Stomach smooth muscle (tissue), 2 donors: Measurements from ENCODE around the gene KRTAP10-11.
"Not testable (repeated sequence)": the region's sequence is repeated elsewhere in the genome, so short reads cannot be mapped to it uniquely, and the experiment has no call there.

ENCODE experiments used
- H3K27ac ChIP-seq: one replicate; pipeline ENCODE4 v1.7.0; 2013; ENCODE audit warnings: mild to moderate bottlenecking, low read length, inconsistent platforms
- H3K27me3 ChIP-seq, 2 donors: one replicate each; pipeline ENCODE4 v1.7.0; 2013; ENCODE audit warnings: low read length in 2 of 2; ENCODE audit not compliant: insufficient read depth in 2 of 2, control insufficient read depth in 1 of 2
- H3K36me3 ChIP-seq, 2 donors: one replicate each; pipeline ENCODE4 v1.7.0; 2013; ENCODE audit warnings: low read length in 2 of 2; ENCODE audit not compliant: control insufficient read depth in 2 of 2, insufficient read depth in 2 of 2
- H3K4me1 ChIP-seq: one replicate; pipeline ENCODE4 v1.7.0; 2013; ENCODE audit warnings: low read length; ENCODE audit not compliant: control insufficient read depth, insufficient read depth
- H3K4me3 ChIP-seq, 2 donors: one replicate each; pipeline ENCODE4 v1.7.0; 2013; ENCODE audit warnings: low read length in 2 of 2
- H3K9ac ChIP-seq, 2 donors: one replicate each; pipeline ENCODE4 v1.7.0; 2013; ENCODE audit warnings: low read length in 2 of 2, mild to moderate bottlenecking in 1 of 2
- H3K9me3 ChIP-seq, 2 donors: one replicate each; pipeline ENCODE4 v1.7.0; 2013; ENCODE audit warnings: low read length in 2 of 2; ENCODE audit not compliant: control insufficient read depth in 2 of 2
- donor health status: healthy.
- donor health status: Pancreatic carcinoma.

KRTAP10-11 gene

GRCh38 chr21:44615911-44616590 lies 30.2 kb upstream of the KRTAP10-11 start:
- Histone ChIP-seq H3K4me3 (no peak overlapping the region), H3K4me1 (no peaks in the 10 kb centered on the region), H3K27me3 (peaks cover 2 to 8% of the 10 kb centered on the region in 2 donors), H3K9ac (no peak overlapping the region), H3K36me3 (no peaks in the 10 kb centered on the region), H3K9me3 (peaks cover 2 to 14% of the 10 kb centered on the region in 2 donors), H3K27ac (no peak overlapping the region)

GRCh38 chr21:44616591-44616926 lies 29.7 kb upstream of the KRTAP10-11 start:
- Histone ChIP-seq H3K9ac (no peak overlapping the region), H3K9me3 (peaks cover 2 to 12% of the 10 kb centered on the region in 2 donors), H3K4me3 (no peak overlapping the region), H3K27ac (no peak overlapping the region), H3K27me3 (peaks cover 2 to 8% of the 10 kb centered on the region in 2 donors), H3K36me3 (no peaks in the 10 kb centered on the region), H3K4me1 (no peaks in the 10 kb centered on the region)

DNA sequence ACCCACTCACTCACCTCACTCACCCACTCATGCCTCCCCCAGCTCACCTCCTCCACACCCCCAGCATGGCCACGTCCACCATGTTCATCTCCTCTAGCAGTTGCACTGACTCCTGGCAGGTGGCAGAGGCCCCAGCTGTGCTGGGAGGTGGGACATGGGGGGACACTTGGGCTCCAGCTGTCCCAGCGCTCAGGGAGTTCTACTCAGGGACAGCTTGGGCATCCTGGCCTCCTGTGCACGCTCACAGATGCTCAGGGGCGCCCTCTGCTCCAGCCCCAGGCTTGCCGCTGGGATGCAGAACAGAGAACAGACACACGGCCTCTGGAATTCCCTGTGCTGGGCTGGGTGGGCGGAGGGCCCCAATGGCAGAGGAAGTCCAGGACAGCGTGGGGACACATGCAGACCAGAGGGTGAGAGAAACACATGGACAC lies 29.1 kb upstream of the KRTAP10-11 start:
- Histone ChIP-seq H3K4me1 (no peaks in the 10 kb centered on the region), H3K27ac (no peak overlapping the region), H3K9ac (no peak overlapping the region), H3K4me3 (no peak overlapping the region), H3K9me3 (peaks cover 7 to 8% of the 10 kb centered on the region in 2 donors), H3K36me3 (no peaks in the 10 kb centered on the region), H3K27me3 (peaks cover 2 to 8% of the 10 kb centered on the region in 2 donors)

DNA sequence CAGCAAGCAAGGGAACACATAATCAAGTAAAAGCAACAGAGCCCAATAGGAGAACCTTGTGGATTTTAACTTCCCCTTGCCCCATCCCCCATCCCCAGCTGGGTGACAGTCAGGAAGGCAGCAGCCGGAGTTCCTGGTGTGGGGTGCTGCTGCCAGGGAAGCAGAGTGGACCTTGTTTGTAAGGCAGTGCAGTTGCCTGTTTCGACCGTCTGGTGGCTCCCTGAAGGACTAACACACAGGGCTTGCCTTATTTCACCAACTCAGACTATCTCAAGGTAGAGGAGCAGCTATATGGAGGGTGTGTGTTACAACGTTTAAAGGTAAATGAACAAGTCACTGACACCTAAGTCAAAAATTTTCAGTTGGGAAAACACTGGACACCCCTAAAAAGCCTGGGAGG lies 27.7 kb upstream of the KRTAP10-11 start:
- H3K4me3 ChIP-seq = no peak overlapping the region
- peaks cover 2 to 8% of the 10 kb centered on the region in 2 donors for H3K27me3 ChIP-seq
- no peak overlapping the region for H3K9ac ChIP-seq
- no peak overlapping the region for H3K27ac ChIP-seq
- peaks cover 13 to 14% of the 10 kb centered on the region in 2 donors for H3K9me3 ChIP-seq
- no peaks in the 10 kb centered on the region for H3K4me1 ChIP-seq
- no peaks in the 10 kb centered on the region for H3K36me3 ChIP-seq

DNA sequence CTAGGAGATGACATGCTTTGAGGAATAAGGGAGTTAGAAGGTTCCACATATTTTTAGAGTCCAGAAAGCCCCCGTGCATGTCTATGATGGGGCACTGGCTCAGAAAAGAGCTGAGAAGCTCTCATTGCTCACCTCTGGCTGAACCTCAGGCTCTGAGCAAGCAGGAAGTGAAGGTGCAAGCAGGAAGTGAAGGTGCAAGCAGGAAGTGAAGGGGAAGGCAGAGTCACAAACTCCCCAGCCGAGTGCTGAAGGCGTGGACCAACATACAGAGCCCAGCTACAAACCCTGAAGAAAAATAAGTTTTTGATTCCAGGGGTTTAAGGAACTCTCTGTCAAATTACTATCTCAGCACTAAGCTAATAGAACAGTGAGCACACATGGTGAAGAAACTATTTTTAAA lies 27.3 kb upstream of the KRTAP10-11 start:
- Histone ChIP-seq H3K27ac (no peak overlapping the region), H3K4me3 (no peak overlapping the region), H3K4me1 (no peaks in the 10 kb centered on the region)

DNA sequence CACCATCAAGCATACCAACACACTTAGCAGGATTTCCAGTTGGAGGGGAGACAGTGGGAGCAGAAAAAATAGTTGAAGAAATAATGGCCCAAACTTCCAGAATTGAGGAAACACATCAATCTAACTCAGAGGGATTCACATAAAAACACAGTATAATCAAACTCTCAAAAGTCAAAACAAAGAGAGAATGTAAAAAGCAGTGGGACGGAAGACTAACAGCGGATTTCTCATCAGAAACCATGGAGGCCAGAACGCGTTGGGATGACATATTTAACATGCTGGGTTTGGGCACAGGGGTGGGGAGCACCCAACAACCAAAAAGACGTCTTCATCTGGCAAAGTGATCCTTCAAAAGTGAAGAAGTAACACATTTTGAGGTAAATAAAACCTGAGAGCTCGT lies 26.3 kb upstream of the KRTAP10-11 start:
- H3K4me1 ChIP-seq = no peaks in the 10 kb centered on the region
- H3K9me3 ChIP-seq = peaks cover 13 to 19% of the 10 kb centered on the region in 2 donors
- no peak overlapping the region for H3K9ac ChIP-seq
- no peak overlapping the region for H3K4me3 ChIP-seq
- peaks cover 0 to 2% of the 10 kb centered on the region in 2 donors for H3K27me3 ChIP-seq
- no peak overlapping the region for H3K27ac ChIP-seq
- H3K36me3 ChIP-seq = no peaks in the 10 kb centered on the region

More for the DNA sequence above, 27.3 kb upstream of the KRTAP10-11 start:
- Histone ChIP-seq H3K36me3 (no peaks in the 10 kb centered on the region), H3K9me3 (peaks cover 13 to 14% of the 10 kb centered on the region in 2 donors), H3K9ac (no peak overlapping the region), H3K27me3 (peaks cover 2 to 8% of the 10 kb centered on the region in 2 donors)

DNA sequence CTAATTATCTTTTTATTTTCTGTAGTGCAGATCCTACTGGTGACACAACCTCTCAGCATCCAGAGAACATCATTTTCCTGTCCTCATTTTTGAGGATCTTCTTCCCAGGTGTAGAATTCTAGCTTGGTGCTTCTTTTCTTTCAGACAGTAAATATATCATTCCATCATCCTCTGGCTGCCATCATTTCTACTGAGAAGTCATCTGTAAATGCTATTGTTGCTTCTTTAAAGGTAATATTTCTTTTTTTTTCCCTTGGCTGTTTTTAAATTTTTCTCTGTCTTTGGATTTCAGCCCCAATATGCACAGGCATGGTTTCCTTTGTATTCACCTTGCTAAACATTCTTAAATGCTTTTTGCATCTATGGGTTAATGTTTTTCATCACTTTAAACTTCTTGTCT lies 22.6 kb upstream of the KRTAP10-11 start:
- Histone ChIP-seq H3K9me3 (peaks cover 13 to 21% of the 10 kb centered on the region in 2 donors), H3K4me3 (no peak overlapping the region), H3K9ac (no peak overlapping the region), H3K27me3 (peaks cover 6 to 12% of the 10 kb centered on the region in 2 donors), H3K4me1 (no peaks in the 10 kb centered on the region), H3K27ac (no peak overlapping the region), H3K36me3 (no peaks in the 10 kb centered on the region)

DNA sequence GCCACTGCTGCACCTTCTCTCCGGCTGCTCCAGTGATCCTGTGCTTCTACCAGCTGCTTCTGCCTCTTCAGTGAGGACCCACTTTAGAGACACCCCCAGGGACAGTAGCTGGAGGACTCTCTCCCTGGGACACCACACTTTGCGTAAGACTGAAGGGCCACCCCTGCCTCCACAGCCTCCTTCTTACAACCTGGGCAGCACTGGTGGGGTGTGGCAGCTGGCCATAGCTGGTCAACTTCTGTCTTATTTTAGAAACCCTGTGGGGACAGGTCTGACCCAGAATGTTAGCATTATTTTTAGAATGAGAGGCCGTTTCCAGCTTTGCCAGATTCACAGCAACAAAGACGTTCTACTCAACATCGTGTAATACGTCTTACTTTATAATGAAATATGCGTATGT lies 20.5 kb upstream of the KRTAP10-11 start:
- Histone ChIP-seq H3K27me3 (peaks cover 7 to 18% of the 10 kb centered on the region in 2 donors), H3K36me3 (no peaks in the 10 kb centered on the region), H3K27ac (no peak overlapping the region), H3K4me1 (no peaks in the 10 kb centered on the region), H3K9ac (no peak overlapping the region), H3K9me3 (peaks cover 5 to 21% of the 10 kb centered on the region in 2 donors), H3K4me3 (no peak overlapping the region)

DNA sequence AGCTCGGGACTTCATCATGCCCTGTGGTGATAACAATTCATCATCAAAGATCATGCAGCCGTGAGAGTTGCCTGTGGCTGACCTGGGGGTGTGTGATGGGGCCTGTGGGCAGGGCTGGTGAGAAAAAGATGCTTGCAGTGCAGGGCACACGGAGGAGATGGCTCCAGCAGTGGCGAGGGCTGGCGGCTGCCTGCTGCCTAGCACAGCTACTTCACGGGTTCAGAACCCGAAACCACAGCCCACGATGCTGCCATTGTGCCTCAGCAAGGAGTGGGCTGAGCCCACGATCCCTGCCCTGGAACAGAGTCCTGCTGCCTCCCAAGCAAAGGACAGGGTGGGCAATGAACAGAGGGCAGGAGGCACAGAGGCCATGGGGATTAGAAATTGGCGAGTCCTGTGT lies 20.0 kb upstream of the KRTAP10-11 start:
- peaks cover 5 to 24% of the 10 kb centered on the region in 2 donors for H3K9me3 ChIP-seq
- no peak overlapping the region for H3K27ac ChIP-seq
- H3K9ac ChIP-seq = no peak overlapping the region

GRCh38 chr21:44626673-44627143 lies 19.5 kb upstream of the KRTAP10-11 start, which contains the start of gene KRTAP10-9:
KRTAP10-9 (plus strand) TSS chr21:44627093; CDS start chr21:44627172, 79 bp downstream.
- H3K36me3 ChIP-seq = no peaks in the 10 kb centered on the region
- H3K27me3 ChIP-seq = peaks cover 7 to 18% of the 10 kb centered on the region in 2 donors
- H3K9me3 ChIP-seq = peaks cover 5 to 23% of the 10 kb centered on the region in 2 donors
- H3K4me1 ChIP-seq = no peaks in the 10 kb centered on the region
- H3K4me3 ChIP-seq = no peak within 1 kb of the TSS
- no peak within 1 kb of the TSS for H3K9ac ChIP-seq
- H3K27ac ChIP-seq = no peak within 1 kb of the TSS

More for the DNA sequence above, 20.0 kb upstream of the KRTAP10-11 start:
- Histone ChIP-seq H3K4me3 (no peak overlapping the region), H3K36me3 (no peaks in the 10 kb centered on the region), H3K27me3 (peaks cover 7 to 18% of the 10 kb centered on the region in 2 donors), H3K4me1 (no peaks in the 10 kb centered on the region)

- not testable (repeated sequence) for H3K9ac ChIP-seq, H3K36me3 ChIP-seq, H3K27ac ChIP-seq, H3K4me1 ChIP-seq, H3K4me3 ChIP-seq
- peaks cover 5 to 17% of the 10 kb centered on the region in 2 donors for H3K9me3 ChIP-seq
- H3K27me3 ChIP-seq = peaks cover 7 to 18% of the 10 kb centered on the region in 2 donors
Measured at GRCh38 chr21:44627181-44627822, 18.9 kb upstream of the KRTAP10-11 start.
